D341Med (cell line): ENCODE measurements around the gene SPON1.
"Not testable (repeated sequence)": the region's sequence is repeated elsewhere in the genome, so short reads cannot be mapped to it uniquely, and the experiment has no call there.

Experiments
- DNase-seq: peaks from one replicate; pipeline ENCODE4 v3.0.0; 2012; ENCODE audit warnings: low spot score

The SPON1 gene

GRCh38 chr11:14124886-14125285 lies 162.4 kb downstream of the SPON1 start:
- DNase-seq, result no peak

- no peak for DNase-seq
Measured at GRCh38 chr11:14125529-14125928, 163.0 kb downstream of the SPON1 start.

- no peak for DNase-seq
Measured at GRCh38 chr11:14127679-14128078, 165.2 kb downstream of the SPON1 start.

- peak; percentile 50 for DNase-seq
Measured at GRCh38 chr11:14132312-14132711, 169.8 kb downstream of the SPON1 start.

GRCh38 chr11:14133381-14133780 lies 170.9 kb downstream of the SPON1 start:
- DNase-seq, result no peak

GRCh38 chr11:14136561-14136960 lies 174.0 kb downstream of the SPON1 start:
- DNase-seq, result no peak

GRCh38 chr11:14137284-14137683 lies 174.8 kb downstream of the SPON1 start:
- DNase-seq, result no peak

- no peak for DNase-seq
Measured at GRCh38 chr11:14140991-14141390, 178.5 kb downstream of the SPON1 start.

GRCh38 chr11:14141676-14142075 lies 179.2 kb downstream of the SPON1 start:
- DNase-seq, result no peak

- DNase-seq, result no peak
Measured at GRCh38 chr11:14144934-14145333, 182.4 kb downstream of the SPON1 start.

- DNase-seq, result no peak
Measured at GRCh38 chr11:14148653-14149273, 186.2 kb downstream of the SPON1 start.

GRCh38 chr11:14149683-14150082 lies 187.2 kb downstream of the SPON1 start:
- DNase-seq, result no peak

- DNase-seq, result no peak
Measured at GRCh38 chr11:14150878-14151277, 188.4 kb downstream of the SPON1 start.

GRCh38 chr11:14154103-14154502 lies 191.6 kb downstream of the SPON1 start:
- not testable (repeated sequence) for DNase-seq

GRCh38 chr11:14158393-14158792 lies 195.9 kb downstream of the SPON1 start:
- no peak for DNase-seq

GRCh38 chr11:14163576-14163975 lies 201.1 kb downstream of the SPON1 start:
- no peak for DNase-seq

- not testable (repeated sequence) for DNase-seq
Measured at GRCh38 chr11:14173679-14174078, 211.2 kb downstream of the SPON1 start.

GRCh38 chr11:14179116-14179820 lies 216.7 kb downstream of the SPON1 start:
- no peak for DNase-seq

GRCh38 chr11:14181121-14181520 lies 218.6 kb downstream of the SPON1 start:
- DNase-seq, result no peak

- no peak for DNase-seq
Measured at GRCh38 chr11:14182833-14183364, 220.4 kb downstream of the SPON1 start.

GRCh38 chr11:14184028-14184940 lies 221.8 kb downstream of the SPON1 start:
- DNase-seq, result no peak

- no peak for DNase-seq
Measured at GRCh38 chr11:14185461-14185860, 222.9 kb downstream of the SPON1 start.
